Endothelial cell (in vitro differentiated cells): ENCODE results near the gene TRIP6. TPM values are rescaled to one million over a fixed set of nuclear protein-coding genes. Genes with fewer than 3 reads are reported as not detected.
A peak's percentile ranks its signal among the peaks of the same experiment; 100 is the strongest.

Experiments
- DNase-seq: peaks from one replicate; pipeline ENCODE4 v3.0.0; 2021; ENCODE audit warnings: low spot score
- H3K27ac Mint-ChIP-seq: one replicate; pipeline ENCODE4 v1.8.0; 2021; ENCODE audit warnings: mixed read lengths, inconsistent platforms; ENCODE audit not compliant: unreplicated experiment
- H3K27me3 Mint-ChIP-seq: one replicate; pipeline ENCODE4 v1.8.0; 2021; ENCODE audit warnings: mild to moderate bottlenecking, moderate library complexity, mixed read lengths, inconsistent platforms; ENCODE audit not compliant: unreplicated experiment
- H3K36me3 Mint-ChIP-seq: one replicate; pipeline ENCODE4 v1.8.0; 2021; ENCODE audit warnings: mild to moderate bottlenecking, low read depth, mixed read lengths, inconsistent platforms; ENCODE audit not compliant: unreplicated experiment
- H3K4me1 Mint-ChIP-seq: one replicate; pipeline ENCODE4 v1.8.0; 2021; ENCODE audit warnings: mild to moderate bottlenecking, mixed read lengths, inconsistent platforms; ENCODE audit not compliant: unreplicated experiment
- H3K4me3 Mint-ChIP-seq: one replicate; pipeline ENCODE4 v1.8.0; 2021; ENCODE audit warnings: mild to moderate bottlenecking, mixed read lengths, inconsistent platforms; ENCODE audit not compliant: unreplicated experiment
- H3K9me3 Mint-ChIP-seq: one replicate; pipeline ENCODE4 v1.8.0; 2021; ENCODE audit warnings: mixed read lengths, inconsistent platforms; ENCODE audit not compliant: unreplicated experiment
- total RNA-seq: library from RNA; stranded (reverse); fragmentation: NEBNext Ultra II Directional; extraction: Animal tissue kit (Norgen Biotek cat#: 25700); gene quantifications from one replicate; pipeline ENCODE4 v1.2.1, GENCODE V29; 2021; ENCODE audit not compliant: unreplicated experiment
- TF ChIP-seq, protein P1 (sequence below): fragments of 200-600 bp; sonication (generic); IDR thresholded peaks from one replicate; pipeline ENCODE4 v1.5.0; 2021; ENCODE audit warnings: antibody characterized with exemption; ENCODE audit not compliant: unreplicated experiment

TRIP6 gene
- total RNA-seq, 1 donor from 2014 or later, result 93.8 TPM

DNA sequence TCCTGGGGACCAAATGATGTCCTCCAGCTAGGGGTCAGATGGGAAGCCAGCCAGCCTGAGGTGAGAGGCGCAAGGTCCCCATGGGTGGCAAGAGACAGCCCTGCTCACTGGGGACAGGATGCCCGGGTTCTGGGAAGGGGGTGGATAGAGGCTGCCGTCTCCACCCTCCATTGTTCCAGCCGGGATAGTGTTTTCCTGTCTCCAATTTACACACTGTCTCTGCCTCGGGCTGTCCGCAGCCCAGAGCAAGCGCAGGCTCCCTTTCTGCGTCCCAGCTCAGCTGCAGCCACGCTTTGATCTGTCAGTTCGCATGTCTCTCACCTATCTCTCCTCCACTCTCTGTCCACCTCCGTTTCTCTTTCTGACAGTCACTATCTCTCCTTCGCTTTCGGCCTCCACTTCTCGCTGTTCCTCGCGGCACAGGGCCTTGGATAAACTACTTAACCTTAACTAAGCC lies 41.9 kb upstream of the TRIP6 start:
- H3K4me1 Mint-ChIP-seq, result peaks cover 30% of the 10 kb centered on the region
- TF ChIP-seq, protein P1, sequence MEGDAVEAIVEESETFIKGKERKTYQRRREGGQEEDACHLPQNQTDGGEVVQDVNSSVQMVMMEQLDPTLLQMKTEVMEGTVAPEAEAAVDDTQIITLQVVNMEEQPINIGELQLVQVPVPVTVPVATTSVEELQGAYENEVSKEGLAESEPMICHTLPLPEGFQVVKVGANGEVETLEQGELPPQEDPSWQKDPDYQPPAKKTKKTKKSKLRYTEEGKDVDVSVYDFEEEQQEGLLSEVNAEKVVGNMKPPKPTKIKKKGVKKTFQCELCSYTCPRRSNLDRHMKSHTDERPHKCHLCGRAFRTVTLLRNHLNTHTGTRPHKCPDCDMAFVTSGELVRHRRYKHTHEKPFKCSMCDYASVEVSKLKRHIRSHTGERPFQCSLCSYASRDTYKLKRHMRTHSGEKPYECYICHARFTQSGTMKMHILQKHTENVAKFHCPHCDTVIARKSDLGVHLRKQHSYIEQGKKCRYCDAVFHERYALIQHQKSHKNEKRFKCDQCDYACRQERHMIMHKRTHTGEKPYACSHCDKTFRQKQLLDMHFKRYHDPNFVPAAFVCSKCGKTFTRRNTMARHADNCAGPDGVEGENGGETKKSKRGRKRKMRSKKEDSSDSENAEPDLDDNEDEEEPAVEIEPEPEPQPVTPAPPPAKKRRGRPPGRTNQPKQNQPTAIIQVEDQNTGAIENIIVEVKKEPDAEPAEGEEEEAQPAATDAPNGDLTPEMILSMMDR, result no peak
- H3K9me3 Mint-ChIP-seq, result peaks cover 4% of the 10 kb centered on the region
- peaks cover 37% of the 10 kb centered on the region for H3K36me3 Mint-ChIP-seq
- DNase-seq, result peak; percentile 53
- H3K27me3 Mint-ChIP-seq, result peaks cover 16% of the 10 kb centered on the region
- H3K4me3 Mint-ChIP-seq, result peak overlapping the region; percentile 100
- peak overlapping the region; percentile 84 for H3K27ac Mint-ChIP-seq

DNA sequence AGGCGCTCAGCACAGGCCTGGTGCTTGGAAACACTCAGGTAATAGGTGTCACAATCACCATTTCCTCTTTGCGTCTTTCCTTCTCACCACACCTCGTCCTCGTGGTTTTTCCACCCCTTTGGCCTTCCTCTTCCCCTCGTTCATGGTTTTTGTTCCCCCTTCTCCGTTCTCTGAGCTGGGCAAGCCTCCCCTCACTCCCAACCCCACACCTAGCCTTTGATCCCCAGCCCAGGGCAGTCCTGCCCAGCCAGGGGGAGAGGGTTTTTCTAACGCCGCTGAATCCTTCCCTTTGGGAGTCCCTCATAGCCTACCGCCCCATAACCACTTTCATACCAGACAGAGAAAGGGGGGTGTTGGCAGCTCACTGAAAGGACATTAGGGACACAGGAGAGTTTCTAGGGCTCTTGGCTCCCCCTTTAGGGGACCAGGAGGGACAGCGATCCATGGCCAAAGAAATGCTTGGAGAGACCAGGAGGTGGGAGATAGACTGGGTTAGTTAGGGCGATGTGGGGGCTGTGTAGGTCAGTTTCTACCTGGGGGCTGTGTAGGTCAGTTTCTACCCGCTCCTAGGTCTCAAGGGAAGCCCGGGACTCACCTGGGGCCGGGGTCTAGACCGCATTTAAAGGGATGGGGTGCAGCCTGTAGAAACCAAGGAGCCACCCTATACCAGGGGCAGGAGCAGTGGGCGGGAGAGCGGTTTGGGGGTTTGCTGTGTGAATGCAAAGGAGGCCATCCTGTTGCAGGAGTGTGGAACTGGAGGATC lies 41.3 kb upstream of the TRIP6 start:
- Mint-ChIP-seq H3K27ac (peak overlapping the region; percentile 84), H3K4me1 (peaks cover 29% of the 10 kb centered on the region), H3K9me3 (peaks cover 4% of the 10 kb centered on the region), H3K27me3 (peaks cover 18% of the 10 kb centered on the region), H3K36me3 (peaks cover 32% of the 10 kb centered on the region), H3K4me3 (peak overlapping the region; percentile 100)
- no peak for DNase-seq
- TF ChIP-seq, protein P1, result no peak

DNA sequence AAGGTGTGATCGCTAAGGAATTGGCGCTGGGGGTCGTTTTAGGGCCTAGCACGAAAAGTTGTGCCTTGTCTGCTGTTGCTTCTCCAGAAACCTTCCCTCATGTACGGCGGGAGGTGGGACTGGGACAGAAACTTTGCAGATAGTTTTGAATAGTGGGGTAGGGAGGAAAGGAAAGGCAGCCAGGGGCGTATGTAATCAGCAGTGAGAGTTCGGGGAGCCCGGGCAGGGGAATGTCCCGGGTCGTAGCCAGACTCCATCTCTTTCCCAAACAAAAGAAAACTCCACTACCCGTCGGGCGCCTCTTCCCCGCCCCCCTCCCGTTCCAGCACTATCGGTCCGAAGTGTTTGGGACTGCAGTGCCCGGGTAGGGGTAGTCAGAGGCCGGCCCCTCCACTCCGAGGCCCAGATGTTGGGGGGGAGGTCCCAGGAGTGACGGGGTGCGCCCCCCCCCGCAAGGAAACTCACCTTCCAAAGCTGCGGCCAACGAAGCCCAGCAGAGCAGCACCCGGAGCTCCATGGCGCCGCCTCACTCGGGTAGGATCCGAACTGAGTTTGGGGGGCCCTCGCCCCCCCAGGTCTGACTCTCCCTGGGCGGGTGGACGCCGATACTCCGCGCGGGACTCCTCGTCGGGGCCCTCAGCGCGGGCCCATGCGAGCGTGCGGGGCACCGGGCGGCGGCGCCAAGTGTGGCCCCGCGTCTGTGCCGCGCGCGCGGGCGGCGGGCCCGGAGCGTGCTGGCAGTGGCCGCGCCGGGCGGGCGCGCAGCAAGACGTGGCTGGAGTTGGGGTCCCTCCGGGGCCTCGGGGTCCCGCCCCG lies 40.5 kb upstream of the TRIP6 start:
- TF ChIP-seq, protein P1, result no peak
- Mint-ChIP-seq H3K9me3 (peaks cover 4% of the 10 kb centered on the region), H3K4me1 (peaks cover 32% of the 10 kb centered on the region), H3K27ac (peak overlapping the region; percentile 84), H3K36me3 (peaks cover 32% of the 10 kb centered on the region), H3K27me3 (peaks cover 19% of the 10 kb centered on the region), H3K4me3 (peak overlapping the region; percentile 100)
- no peak for DNase-seq

DNA sequence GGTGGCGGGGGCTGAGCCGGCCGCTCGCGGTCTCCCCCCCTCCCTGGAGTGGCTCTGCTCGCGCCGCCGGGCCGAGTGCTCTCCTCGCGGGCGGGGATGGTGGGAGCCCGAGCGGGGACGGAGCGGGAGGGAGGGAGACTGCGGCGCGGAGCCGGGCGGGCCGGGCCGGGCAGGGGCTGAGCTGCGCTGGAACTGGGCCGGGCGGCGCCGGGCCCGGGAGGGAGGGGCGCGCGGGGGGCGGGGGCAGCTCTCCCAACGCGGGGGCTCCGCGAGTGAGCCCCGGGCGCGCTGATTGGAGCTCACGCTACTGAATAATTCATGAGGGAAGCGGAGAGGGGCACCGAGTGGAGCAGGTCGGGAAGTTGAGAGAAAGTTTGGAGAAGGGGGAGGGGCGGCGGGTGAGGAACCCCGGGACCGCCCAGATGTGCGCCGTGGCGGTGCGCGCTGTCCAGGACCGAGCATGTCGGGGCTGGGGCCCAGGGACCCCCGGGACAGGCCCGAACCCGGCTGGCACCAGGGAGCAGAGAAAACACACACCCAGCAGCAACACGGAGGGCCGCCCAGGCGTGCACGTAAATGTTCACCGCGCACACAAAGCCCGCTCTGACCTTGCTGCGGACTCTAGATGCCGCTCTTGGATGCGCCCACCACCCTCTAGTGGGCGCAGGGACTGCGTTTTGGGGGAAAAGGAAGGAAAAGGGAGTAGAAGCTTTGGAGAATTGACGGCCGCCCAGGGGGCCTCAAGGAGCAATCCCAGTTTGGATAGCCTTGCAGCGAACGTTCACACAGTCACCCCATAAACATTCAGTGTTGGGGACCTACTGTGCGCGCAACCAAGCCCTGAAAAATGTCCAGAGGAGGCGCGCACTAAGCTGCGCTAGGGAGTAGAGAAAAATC lies 39.6 kb upstream of the TRIP6 start, which contains the start of gene EPHB4:
Gene EPHB4 (minus strand): TSS at position 194 of the 897 bp plus-strand sequence. CDS start 493 bp downstream, outside the sequence.
- peaks cover 32% of the 10 kb centered on the region for H3K4me1 Mint-ChIP-seq
- peak within 1 kb of the TSS; percentile 100 for H3K4me3 Mint-ChIP-seq
- peaks cover 31% of the 10 kb centered on the region for H3K36me3 Mint-ChIP-seq
- H3K9me3 Mint-ChIP-seq, result peaks cover 4% of the 10 kb centered on the region
- peak; percentile 87 for DNase-seq
- peaks cover 19% of the 10 kb centered on the region for H3K27me3 Mint-ChIP-seq
- TF ChIP-seq, protein P1, result peak; percentile 14
- peak within 1 kb of the TSS; percentile 99 for H3K27ac Mint-ChIP-seq
